Diencephalon (tissue), 1 donor: ENCODE results near the gene MADCAM1. TPM values are rescaled to one million over a fixed set of nuclear protein-coding genes. Genes with fewer than 3 reads are reported as not detected.

Experiments used
- small RNA-seq: library from RNA; depleted of rRNA; stranded (forward); fragments of <200 nt; gene quantifications from one replicate; pipeline ENCODE3, GENCODE V24; 2014
- total RNA-seq: library from RNA; depleted of rRNA; stranded (reverse); fragments of >200 nt; gene quantifications from one replicate; pipeline ENCODE4 v1.2.3, GENCODE V29; 2014

Gene MADCAM1
- total RNA-seq, result 2.8 TPM

DNA sequence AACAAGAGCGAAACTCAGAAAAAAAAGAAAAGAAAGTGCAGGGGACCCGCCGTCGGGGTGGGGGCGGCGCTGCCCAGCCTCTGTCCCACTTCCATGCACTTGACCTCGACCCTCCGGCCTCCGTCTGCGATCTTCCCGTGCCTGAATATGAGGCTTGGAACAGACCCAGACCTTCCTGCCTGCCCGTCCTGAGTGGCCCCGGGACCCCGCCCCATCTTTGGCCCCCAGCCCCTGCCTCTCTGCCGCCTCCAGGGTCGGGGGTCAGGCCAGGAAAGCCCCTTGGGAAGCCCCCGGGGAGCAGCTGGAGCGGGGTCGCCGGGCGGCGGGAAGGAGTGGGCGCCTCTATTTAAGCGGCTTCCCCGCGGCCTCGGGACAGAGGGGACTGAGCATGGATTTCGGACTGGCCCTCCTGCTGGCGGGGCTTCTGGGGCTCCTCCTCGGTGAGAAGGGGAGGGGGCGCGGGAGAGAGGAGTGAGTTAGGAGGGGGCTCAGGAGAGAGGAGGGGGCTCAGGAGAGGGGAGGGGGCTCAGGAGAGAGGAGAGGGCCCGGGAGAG, at the start of gene MADCAM1:
MADCAM1 (plus strand) TSS at position 375 of the 554 bp plus-strand sequence; CDS start at position 389, 14 bp downstream.

GRCh38 chr19:460877-461720, 35.2 kb upstream of the MADCAM1 start, which contains the start of gene SHC2:
Gene SHC2, minus strand, starts transcription at chr19:461033. Its CDS starts 37 bp downstream, at chr19:460996.

GRCh38 chr19:507286-508203, 11.3 kb downstream of the MADCAM1 start, which contains the start of gene TPGS1:
Gene TPGS1, plus strand, starts transcription at chr19:507497. Its CDS starts 10 bp downstream, at chr19:507507.

DNA sequence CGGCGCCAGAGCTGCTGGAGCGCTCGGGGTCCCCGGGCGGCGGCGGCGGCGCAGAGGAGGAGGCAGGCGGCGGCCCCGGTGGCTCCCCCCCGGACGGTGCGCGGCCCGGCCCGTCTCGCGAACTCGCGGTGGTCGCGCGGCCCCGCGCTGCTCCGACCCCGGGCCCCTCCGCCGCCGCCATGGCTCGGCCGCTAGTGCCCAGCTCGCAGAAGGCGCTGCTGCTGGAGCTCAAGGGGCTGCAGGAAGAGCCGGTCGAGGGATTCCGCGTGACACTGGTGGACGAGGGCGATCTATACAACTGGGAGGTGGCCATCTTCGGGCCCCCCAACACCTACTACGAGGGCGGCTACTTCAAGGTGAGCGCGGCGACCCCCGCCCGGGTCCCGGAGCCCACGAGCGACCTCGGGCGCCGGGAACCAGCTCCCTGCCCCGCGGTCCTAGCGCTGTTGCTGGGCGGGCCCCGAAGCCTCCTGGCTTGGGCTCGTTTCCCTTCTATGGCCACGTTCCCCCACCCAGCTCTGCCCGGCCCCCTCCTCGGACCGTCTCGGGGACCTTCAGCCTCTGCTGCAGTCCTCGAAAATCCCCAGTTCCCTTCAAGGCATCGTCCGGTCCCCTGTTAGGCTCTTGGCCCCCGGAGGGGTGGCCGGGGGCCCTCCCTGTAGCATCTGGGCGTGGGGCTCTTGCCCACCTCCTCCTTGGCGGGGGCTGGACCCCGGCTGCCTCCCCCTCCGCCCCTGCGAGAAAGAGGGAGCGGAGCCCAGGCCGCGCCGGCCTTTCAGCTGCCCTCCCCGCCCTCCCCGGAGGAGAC, 35.7 kb downstream of the MADCAM1 start, which contains the start of gene CDC34:
CDC34 (plus strand) TSS at position 8 of the 808 bp plus-strand sequence; CDS start at position 180, 172 bp downstream.

DNA sequence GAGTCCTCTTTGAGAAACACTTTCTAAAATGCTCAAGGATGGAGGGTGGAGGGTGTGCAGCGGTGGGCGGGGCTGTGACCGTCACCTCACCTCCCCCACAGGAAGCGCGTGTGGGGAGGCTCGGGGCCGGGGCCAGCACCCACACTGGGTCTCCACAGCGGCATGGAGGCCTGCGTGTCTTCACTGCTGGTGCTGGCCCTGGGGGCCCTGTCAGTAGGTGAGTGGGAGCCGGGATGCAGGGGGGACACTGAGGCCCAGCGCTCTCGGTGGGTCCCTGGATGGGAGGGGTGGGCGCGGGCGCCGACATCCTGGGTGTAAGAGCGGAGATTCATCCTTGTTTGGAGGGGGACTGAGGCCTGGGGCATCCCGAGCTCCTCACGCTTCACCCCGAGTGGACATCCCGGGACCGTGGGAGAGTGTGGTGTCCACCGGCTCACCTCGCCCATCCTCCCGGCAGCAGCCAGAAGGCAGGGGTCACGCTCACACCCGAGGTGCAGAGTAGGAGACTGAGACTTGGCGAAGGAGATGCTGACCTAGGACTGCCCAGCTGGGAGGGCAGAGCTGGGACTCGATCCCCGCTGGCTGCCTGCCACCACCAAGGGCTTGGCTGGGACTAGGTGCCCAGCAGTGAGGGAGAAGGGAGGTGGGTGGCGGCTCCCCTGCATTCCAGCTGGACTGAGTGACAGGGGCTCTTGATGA, 47.8 kb downstream of the MADCAM1 start, which contains the start of gene GZMM:
GZMM (plus strand) TSS at position 144 of the 699 bp plus-strand sequence; CDS start at position 163, 19 bp downstream.

Small RNA genes within 50 kb of the gene (small RNA-seq; reads per million reads assigned to genes)
- gene RNA5SP462, result not detected

Other genes with a start within 250 kb of the MADCAM1 start
- 5.3 TPM for gene PLPP2, start 205.1 kb upstream of the MADCAM1 start, total RNA-seq
- 6.2 TPM for gene MIER2, start 151.7 kb upstream of the MADCAM1 start, total RNA-seq
- gene C2CD4C, start 87.3 kb upstream of the MADCAM1 start, total RNA-seq, result 28.8 TPM
- gene SHC2, start 35.5 kb upstream of the MADCAM1 start, total RNA-seq, result 21.0 TPM
- gene TPGS1, start 11.0 kb downstream of the MADCAM1 start, total RNA-seq, result 24.7 TPM
- 56.1 TPM for gene CDC34, start 35.3 kb downstream of the MADCAM1 start, total RNA-seq
- gene GZMM, start 47.6 kb downstream of the MADCAM1 start, total RNA-seq, result not detected
- gene BSG, start 76.1 kb downstream of the MADCAM1 start, total RNA-seq, result 151 TPM
- gene HCN2, start 93.4 kb downstream of the MADCAM1 start, total RNA-seq, result 27.9 TPM
- 19.4 TPM for gene POLRMT, start 137.1 kb downstream of the MADCAM1 start, total RNA-seq
- gene FGF22, start 143.4 kb downstream of the MADCAM1 start, total RNA-seq, result 0.69 TPM
- gene RNF126, start 166.7 kb downstream of the MADCAM1 start, total RNA-seq, result 20.3 TPM
- 7.2 TPM for gene FSTL3, start 179.9 kb downstream of the MADCAM1 start, total RNA-seq
- not detected for gene PRSS57, start 199.0 kb downstream of the MADCAM1 start, total RNA-seq
- 101 TPM for gene PALM, start 212.4 kb downstream of the MADCAM1 start, total RNA-seq